Stomach smooth muscle (tissue), 2 donors: ENCODE data around the gene ADSS1.

Experiments used
- H3K27ac ChIP-seq: one replicate; pipeline ENCODE4 v1.7.0; 2013; ENCODE audit warnings: mild to moderate bottlenecking, low read length, inconsistent platforms
- H3K27me3 ChIP-seq, 2 donors: one replicate each; pipeline ENCODE4 v1.7.0; 2013; ENCODE audit warnings: low read length in 2 of 2; ENCODE audit not compliant: insufficient read depth in 2 of 2, control insufficient read depth in 1 of 2
- H3K36me3 ChIP-seq, 2 donors: one replicate each; pipeline ENCODE4 v1.7.0; 2013; ENCODE audit warnings: low read length in 2 of 2; ENCODE audit not compliant: control insufficient read depth in 2 of 2, insufficient read depth in 2 of 2
- H3K4me1 ChIP-seq: one replicate; pipeline ENCODE4 v1.7.0; 2013; ENCODE audit warnings: low read length; ENCODE audit not compliant: control insufficient read depth, insufficient read depth
- H3K4me3 ChIP-seq, 2 donors: one replicate each; pipeline ENCODE4 v1.7.0; 2013; ENCODE audit warnings: low read length in 2 of 2
- H3K9ac ChIP-seq, 2 donors: one replicate each; pipeline ENCODE4 v1.7.0; 2013; ENCODE audit warnings: low read length in 2 of 2, mild to moderate bottlenecking in 1 of 2
- H3K9me3 ChIP-seq, 2 donors: one replicate each; pipeline ENCODE4 v1.7.0; 2013; ENCODE audit warnings: low read length in 2 of 2; ENCODE audit not compliant: control insufficient read depth in 2 of 2
- donor health status: healthy.
- donor health status: Pancreatic carcinoma.

ADSS1 gene

DNA sequence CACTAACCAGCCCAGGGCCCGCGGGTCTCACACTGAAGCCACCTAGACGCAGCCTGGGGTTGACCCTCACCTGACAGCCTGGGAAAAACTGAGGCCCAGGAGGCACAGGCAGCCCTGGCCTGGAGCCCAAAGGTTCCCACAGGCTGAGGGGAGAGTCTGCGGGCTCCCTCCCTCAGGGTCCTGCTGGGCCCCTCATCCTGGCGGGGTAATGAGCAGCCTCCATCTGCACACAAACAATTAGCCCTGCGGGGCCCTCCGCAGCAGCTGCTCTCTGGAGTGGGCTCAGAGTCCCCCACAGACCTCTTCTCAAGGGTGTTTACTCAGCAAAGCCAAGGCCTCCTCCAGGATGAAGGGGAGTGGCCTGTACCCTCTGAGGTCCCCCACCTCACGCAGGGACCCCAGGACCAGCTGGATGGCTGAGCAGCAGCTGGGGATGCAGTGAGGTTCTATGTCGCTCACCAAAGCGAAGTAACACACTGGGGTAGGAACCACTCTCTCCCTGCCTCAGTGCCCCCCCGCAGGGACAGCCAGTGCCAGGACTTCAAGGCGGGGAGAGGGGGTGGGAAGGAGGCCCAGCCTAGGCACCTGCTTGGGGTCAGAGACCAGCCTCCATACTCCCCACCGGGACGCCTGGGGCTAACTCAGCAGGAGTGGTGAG lies 64.3 kb downstream of the ADSS1 start:
- peaks cover 3 to 14% of the 10 kb centered on the region in 2 donors for H3K36me3 ChIP-seq
- peaks cover 65% of the 10 kb centered on the region for H3K4me1 ChIP-seq
- no peaks in the 10 kb centered on the region for H3K9me3 ChIP-seq
- no peak overlapping the region for H3K27ac ChIP-seq
- H3K27me3 ChIP-seq = no peaks in the 10 kb centered on the region
- no peak overlapping the region for H3K4me3 ChIP-seq
- H3K9ac ChIP-seq = no peak overlapping the region

- Histone ChIP-seq H3K27ac (no peak overlapping the region), H3K27me3 (no peaks in the 10 kb centered on the region), H3K9me3 (no peaks in the 10 kb centered on the region), H3K9ac (no peak overlapping the region), H3K4me3 (no peak overlapping the region), H3K4me1 (peaks cover 71% of the 10 kb centered on the region), H3K36me3 (peaks cover 3 to 14% of the 10 kb centered on the region in 2 donors)
Measured at GRCh38 chr14:104788873-104789663, 65.0 kb downstream of the ADSS1 start.

GRCh38 chr14:104789752-104790743 lies 66.0 kb downstream of the ADSS1 start:
- no peak overlapping the region for H3K9ac ChIP-seq
- no peaks in the 10 kb centered on the region for H3K27me3 ChIP-seq
- no peak overlapping the region for H3K27ac ChIP-seq
- H3K36me3 ChIP-seq = peaks cover 3 to 14% of the 10 kb centered on the region in 2 donors
- no peaks in the 10 kb centered on the region for H3K9me3 ChIP-seq
- no peak overlapping the region for H3K4me3 ChIP-seq
- peaks cover 68% of the 10 kb centered on the region for H3K4me1 ChIP-seq

GRCh38 chr14:104791425-104791824 lies 67.4 kb downstream of the ADSS1 start:
- peaks cover 62% of the 10 kb centered on the region for H3K4me1 ChIP-seq
- H3K36me3 ChIP-seq = peaks cover 3 to 14% of the 10 kb centered on the region in 2 donors

DNA sequence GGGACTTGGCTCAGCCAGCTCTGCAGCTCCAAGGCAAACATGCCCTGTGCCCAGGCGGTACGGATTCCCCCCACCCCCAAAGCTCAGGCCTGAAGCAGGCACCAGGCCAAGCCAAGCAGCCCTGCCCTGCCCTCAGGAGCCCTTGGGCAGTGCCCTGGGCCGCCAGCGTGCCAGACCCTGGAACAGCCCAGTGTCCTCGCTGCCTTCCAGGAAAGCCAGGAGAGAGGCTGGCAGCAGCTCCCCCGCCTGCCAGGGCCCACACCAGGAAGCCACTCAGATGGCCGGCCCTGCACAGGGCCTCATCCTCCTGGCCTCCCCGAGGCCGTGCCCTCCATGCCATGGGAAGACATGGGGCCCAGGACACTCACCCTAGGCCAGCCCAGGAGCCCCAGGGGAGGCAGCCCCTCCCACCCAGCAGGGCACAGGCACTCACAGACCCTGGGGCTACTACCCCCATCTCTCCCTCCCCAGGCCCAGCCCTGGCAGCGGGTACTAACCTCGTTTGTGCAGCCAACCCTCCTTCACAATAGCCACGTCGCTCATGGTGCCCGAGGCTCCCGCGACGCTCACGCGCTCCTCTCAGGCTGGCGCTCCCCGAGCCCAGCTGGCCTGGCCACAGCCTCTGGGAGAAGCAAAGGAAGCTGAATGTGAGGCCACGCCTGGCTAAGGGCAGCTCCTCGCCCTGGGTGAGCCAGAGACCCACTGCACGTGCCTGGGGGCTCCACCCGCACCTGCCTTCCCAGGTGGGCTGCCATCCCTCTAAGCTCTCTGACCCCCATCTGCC lies 68.3 kb downstream of the ADSS1 start:
- Histone ChIP-seq H3K27ac (no peak overlapping the region), H3K36me3 (peaks cover 3 to 11% of the 10 kb centered on the region in 2 donors), H3K4me3 (no peak overlapping the region), H3K4me1 (peaks cover 56% of the 10 kb centered on the region), H3K27me3 (no peaks in the 10 kb centered on the region), H3K9me3 (no peaks in the 10 kb centered on the region), H3K9ac (no peak overlapping the region)

More at GRCh38 chr14:104791425-104791824, 67.4 kb downstream of the ADSS1 start:
- Histone ChIP-seq H3K27me3 (no peaks in the 10 kb centered on the region), H3K9ac (no peak overlapping the region), H3K9me3 (no peaks in the 10 kb centered on the region), H3K4me3 (no peak overlapping the region), H3K27ac (no peak overlapping the region)

DNA sequence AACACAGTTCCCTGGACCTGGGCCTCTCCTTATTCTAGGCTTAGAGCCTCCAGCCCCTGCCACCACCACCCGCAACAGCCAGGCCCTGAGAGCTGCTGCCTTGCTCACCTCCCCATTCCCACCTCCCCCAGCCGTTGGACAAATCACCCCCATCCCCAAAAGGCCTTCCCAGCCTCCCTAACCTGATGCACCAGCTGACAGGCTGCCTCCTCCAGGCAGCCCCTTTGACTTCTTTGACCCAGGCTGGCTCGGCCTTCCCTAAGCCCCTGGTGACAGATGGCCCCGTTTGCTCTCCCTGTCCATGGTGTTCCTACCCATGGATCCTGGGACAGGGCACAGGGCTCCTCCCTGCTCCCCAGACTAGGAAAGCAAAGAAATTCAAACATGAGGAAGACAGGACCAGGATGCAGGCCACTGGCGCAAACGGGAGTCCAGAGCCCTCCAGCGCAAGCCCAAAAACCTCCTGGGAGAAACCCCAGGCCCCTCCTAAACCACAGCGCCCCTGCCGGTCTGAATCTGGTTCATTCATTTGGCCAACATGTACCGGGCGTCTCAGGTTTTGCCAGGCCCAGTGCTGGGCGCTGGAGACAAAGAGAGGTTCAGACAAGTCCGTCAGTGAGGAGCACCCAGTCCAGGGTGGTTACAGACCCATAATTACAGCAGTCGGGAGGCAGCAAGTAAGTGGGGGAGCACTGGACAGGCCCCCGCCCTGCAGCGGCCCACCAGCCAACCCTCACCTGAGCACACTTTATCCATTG lies 69.1 kb downstream of the ADSS1 start:
- no peaks in the 10 kb centered on the region for H3K9me3 ChIP-seq
- no peaks in the 10 kb centered on the region for H3K27me3 ChIP-seq
- H3K4me1 ChIP-seq = peaks cover 56% of the 10 kb centered on the region
- peaks cover 3 to 11% of the 10 kb centered on the region in 2 donors for H3K36me3 ChIP-seq
- peak overlapping the region in 1 of 2 donors; percentile 86 for H3K4me3 ChIP-seq
- H3K27ac ChIP-seq = no peak overlapping the region
- H3K9ac ChIP-seq = peak overlapping the region; percentile 41 to 83

DNA sequence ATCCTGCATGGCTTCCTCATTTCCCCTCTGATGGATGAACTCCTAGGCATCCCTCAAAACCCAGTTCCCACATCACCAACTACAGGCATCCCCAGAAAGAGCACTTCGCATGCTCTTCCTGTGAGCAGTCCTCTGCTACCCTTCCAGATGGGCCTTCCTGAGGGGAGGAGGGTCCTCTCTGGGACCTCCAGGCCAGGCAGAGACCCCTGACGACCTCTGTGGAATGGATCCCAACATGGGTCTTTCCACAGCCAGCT lies 69.6 kb downstream of the ADSS1 start:
- H3K27me3 ChIP-seq = no peaks in the 10 kb centered on the region
- peaks cover 51% of the 10 kb centered on the region for H3K4me1 ChIP-seq
- H3K9me3 ChIP-seq = no peaks in the 10 kb centered on the region
- H3K9ac ChIP-seq = peak overlapping the region; percentile 41 to 83
- H3K27ac ChIP-seq = no peak overlapping the region
- H3K36me3 ChIP-seq = peaks cover 3 to 11% of the 10 kb centered on the region in 2 donors
- H3K4me3 ChIP-seq = peak overlapping the region; percentile 81 to 86

DNA sequence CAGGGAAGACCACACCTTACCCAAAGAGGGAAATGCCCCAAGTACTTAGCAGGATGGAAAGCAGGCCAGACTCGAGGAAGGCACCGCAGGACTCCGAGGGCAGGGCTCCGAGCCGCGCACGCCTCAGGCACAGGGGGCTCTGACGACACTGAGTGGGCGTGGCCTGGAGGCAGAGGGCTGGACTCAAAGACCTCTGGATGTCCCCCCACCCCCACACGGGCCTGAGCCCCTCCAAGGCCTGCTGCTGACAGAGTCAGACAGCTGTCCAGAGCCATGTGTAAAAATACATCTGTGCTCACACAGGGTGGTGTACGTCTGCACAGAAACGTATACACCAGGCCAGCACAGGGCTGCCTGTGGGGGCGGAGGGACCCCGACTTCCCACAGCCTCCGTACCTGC lies 70.1 kb downstream of the ADSS1 start:
- Histone ChIP-seq H3K27ac (no peak overlapping the region), H3K4me1 (peaks cover 51% of the 10 kb centered on the region), H3K27me3 (no peaks in the 10 kb centered on the region), H3K36me3 (peaks cover 3 to 11% of the 10 kb centered on the region in 2 donors), H3K9me3 (no peaks in the 10 kb centered on the region), H3K4me3 (peak overlapping the region; percentile 81 to 86), H3K9ac (peak overlapping the region; percentile 41 to 83)

GRCh38 chr14:104794631-104794992 lies 70.6 kb downstream of the ADSS1 start:
- Histone ChIP-seq H3K9me3 (no peaks in the 10 kb centered on the region), H3K9ac (peak overlapping the region; percentile 41 to 83), H3K4me1 (peaks cover 52% of the 10 kb centered on the region), H3K36me3 (peaks cover 3 to 11% of the 10 kb centered on the region in 2 donors), H3K27me3 (no peaks in the 10 kb centered on the region), H3K27ac (no peak overlapping the region), H3K4me3 (peak overlapping the region; percentile 81 to 86)
